ENCODE measurements around the gene CDKN2B-AS1. TPM values are rescaled to one million over a fixed set of nuclear protein-coding genes. Genes with fewer than 3 reads are reported as not detected.

CDKN2B-AS1 gene
- total and polyA plus RNA-seq, 2 of the 13 experiments (the other 11 are each of a cell fraction or from before 2014, with no cell fraction given) = 0.64 to 2.3 TPM

DNA sequence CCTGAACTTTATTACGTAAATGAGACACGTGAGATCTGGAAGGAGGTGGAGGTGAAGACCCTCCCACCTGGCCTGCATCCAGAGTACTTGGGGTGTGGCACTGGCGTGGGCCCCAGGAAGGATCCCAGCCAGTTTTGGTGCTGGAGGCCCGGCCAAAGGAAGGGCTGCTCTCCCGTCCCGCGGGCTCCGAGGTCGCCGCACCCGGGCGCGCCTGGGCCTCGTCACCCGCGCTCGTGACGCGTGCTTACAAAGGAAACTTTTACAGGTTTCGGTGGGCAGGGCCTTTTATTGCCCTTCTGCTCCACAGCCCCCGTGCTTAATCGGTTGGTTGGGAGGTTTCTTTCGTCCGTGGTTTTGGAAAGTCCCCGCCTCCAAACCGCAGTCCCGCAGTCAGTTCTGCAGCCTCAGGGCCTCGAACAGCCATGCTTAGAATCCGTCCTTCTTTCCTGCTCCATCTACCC lies 29.6 kb upstream of the CDKN2B-AS1 start:
- in situ Hi-C loops (cut with HindIII; ENCODE audit: extremely low pct_ligation_motif_present, low pct_unique_long_range_greater_than_20kb) = no loop called here

More for the DNA sequence above, 29.6 kb upstream of the CDKN2B-AS1 start:
- POLR2A ChIA-PET = no interaction called here
- Histone ChIP-seq H2AFZ (ENCODE audit: low read length) (no peak overlapping the region), H3K79me2 (ENCODE audit: insufficient read depth, low read length) (no peaks in the 10 kb centered on the region), H3K27ac (ENCODE audit: extremely low read length, insufficient read depth, low read length) (no peak overlapping the region), H3K27me3 (ENCODE audit: control insufficient read depth in 1 of 2, insufficient read depth in 2 of 2, low read length in 2 of 2) (peaks cover 5 to 25% of the 10 kb centered on the region in 2 experiments; a peak in 3 of 5 replicates), H3K4me1 (ENCODE audit: insufficient read depth, low read length) (peaks cover 12% of the 10 kb centered on the region), H3K9ac (ENCODE audit: insufficient read depth, low read depth, low read length) (peak overlapping the region; percentile 45; the same call in 1 of the 2 replicates), H3K9me3 (ENCODE audit: low read length) (no peaks in the 10 kb centered on the region), H4K20me1 (ENCODE audit: insufficient read depth, low read length) (no peaks in the 10 kb centered on the region), H3K4me2 (ENCODE audit: low read depth, low read length) (peak overlapping the region; percentile 89), H3K36me3 (replicated peaks in 1 of 2; ENCODE audit: control insufficient read depth in 1 of 2, insufficient read depth in 2 of 2, low read length in 2 of 2) (no peaks in the 10 kb centered on the region), H3K4me3 (replicated peaks in 1 of 3; ENCODE audit: insufficient read depth in 1 of 3, low read depth in 2 of 3, low read length in 3 of 3) (peak overlapping the region; percentile 43 to 72 (median 54))
- DNase-seq (ENCODE audit: low spot score) (no peak), FAIRE-seq (no peak), ATAC-seq (peak; percentile 56)
- TF ChIP-seq, protein P1, sequence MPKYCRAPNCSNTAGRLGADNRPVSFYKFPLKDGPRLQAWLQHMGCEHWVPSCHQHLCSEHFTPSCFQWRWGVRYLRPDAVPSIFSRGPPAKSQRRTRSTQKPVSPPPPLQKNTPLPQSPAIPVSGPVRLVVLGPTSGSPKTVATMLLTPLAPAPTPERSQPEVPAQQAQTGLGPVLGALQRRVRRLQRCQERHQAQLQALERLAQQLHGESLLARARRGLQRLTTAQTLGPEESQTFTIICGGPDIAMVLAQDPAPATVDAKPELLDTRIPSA (CRISPR knock-in tag; IDR thresholded peaks at IDR 0.05; ENCODE audit: borderline replicate concordance) = no peak
- TF ChIP-seq GABPB1 (CRISPR knock-in tag; IDR thresholded peaks at IDR 0.05) (0 out of 2 replicates have a peak, but pooled peaks have one; percentile 6), ZNF770 (CRISPR knock-in tag; IDR thresholded peaks at IDR 0.05) (0 out of 2 replicates have a peak, but pooled peaks have one; percentile 5)
- TF ChIP-seq, protein P2, sequence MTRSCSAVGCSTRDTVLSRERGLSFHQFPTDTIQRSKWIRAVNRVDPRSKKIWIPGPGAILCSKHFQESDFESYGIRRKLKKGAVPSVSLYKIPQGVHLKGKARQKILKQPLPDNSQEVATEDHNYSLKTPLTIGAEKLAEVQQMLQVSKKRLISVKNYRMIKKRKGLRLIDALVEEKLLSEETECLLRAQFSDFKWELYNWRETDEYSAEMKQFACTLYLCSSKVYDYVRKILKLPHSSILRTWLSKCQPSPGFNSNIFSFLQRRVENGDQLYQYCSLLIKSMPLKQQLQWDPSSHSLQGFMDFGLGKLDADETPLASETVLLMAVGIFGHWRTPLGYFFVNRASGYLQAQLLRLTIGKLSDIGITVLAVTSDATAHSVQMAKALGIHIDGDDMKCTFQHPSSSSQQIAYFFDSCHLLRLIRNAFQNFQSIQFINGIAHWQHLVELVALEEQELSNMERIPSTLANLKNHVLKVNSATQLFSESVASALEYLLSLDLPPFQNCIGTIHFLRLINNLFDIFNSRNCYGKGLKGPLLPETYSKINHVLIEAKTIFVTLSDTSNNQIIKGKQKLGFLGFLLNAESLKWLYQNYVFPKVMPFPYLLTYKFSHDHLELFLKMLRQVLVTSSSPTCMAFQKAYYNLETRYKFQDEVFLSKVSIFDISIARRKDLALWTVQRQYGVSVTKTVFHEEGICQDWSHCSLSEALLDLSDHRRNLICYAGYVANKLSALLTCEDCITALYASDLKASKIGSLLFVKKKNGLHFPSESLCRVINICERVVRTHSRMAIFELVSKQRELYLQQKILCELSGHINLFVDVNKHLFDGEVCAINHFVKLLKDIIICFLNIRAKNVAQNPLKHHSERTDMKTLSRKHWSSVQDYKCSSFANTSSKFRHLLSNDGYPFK (CRISPR knock-in tag; IDR thresholded peaks at IDR 0.05; ENCODE audit: borderline replicate concordance) = no peak
- no TSS peak for BruUV-seq (replicated peaks)
- CTCF ChIA-PET (ENCODE audit: low intra/inter-chr PET ratio, low total read pairs) = interaction anchor here (2.3 kb wide), 1 partner anchor 151 kb away, joined by 20 read pairs; no protein-coding TSS in a partner anchor
- intact Hi-C loops (cut with micrococcal nuclease; ENCODE audit: unreplicated experiment) = no loop called here
- WGBS (ENCODE audit: low lambda C conversion rate) = 49% methylated on average over 24 of the region's 29 CpGs

All from HepG2 (cell line).